ENCODE results near the gene IRAK1.

IRAK1 gene

DNA sequence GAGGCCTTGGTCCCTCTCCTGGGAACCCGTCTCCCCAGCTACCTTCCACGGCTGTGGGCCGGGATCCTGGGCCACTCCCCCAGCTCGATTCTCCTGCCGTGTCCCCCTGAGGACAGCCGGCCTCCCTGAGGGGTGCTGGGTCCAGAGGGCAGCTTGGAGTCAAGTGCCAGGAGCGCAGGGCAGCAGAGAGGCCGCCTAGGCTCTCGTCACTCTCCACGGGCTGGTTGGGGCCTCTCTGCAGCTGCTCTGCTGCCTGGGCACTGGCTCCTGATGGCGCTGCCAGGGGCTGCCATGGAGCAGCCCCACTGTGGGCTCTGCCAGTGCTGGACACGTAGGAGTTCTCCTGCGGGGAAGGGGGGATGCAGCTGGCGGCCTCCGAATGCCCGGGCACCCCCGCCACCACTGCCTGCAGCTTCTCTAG is 6.7 kb downstream of the IRAK1 start:
- ChIA-PET POLR2A (ENCODE audit: low non-redundant PET) (interaction anchor here (0.7 kb wide), 1 partner anchor 11 kb away, joined by 3 read pairs; no protein-coding TSS in a partner anchor), CTCF (interaction anchor here (0.5 to 1.4 kb wide), 7 partner anchors 11 to 116 kb away, joined by 3 to 4 read pairs (median 3); no protein-coding TSS in a partner anchor)
- TF ChIP-seq, protein P1, sequence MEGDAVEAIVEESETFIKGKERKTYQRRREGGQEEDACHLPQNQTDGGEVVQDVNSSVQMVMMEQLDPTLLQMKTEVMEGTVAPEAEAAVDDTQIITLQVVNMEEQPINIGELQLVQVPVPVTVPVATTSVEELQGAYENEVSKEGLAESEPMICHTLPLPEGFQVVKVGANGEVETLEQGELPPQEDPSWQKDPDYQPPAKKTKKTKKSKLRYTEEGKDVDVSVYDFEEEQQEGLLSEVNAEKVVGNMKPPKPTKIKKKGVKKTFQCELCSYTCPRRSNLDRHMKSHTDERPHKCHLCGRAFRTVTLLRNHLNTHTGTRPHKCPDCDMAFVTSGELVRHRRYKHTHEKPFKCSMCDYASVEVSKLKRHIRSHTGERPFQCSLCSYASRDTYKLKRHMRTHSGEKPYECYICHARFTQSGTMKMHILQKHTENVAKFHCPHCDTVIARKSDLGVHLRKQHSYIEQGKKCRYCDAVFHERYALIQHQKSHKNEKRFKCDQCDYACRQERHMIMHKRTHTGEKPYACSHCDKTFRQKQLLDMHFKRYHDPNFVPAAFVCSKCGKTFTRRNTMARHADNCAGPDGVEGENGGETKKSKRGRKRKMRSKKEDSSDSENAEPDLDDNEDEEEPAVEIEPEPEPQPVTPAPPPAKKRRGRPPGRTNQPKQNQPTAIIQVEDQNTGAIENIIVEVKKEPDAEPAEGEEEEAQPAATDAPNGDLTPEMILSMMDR (conservative IDR thresholded peaks at IDR 0.05; ENCODE audit: low read depth) = no peak
- no peak for DNase-seq (ENCODE audit: low spot score)
- H3K27ac ChIP-seq = peak overlapping the region; percentile 54

DNA sequence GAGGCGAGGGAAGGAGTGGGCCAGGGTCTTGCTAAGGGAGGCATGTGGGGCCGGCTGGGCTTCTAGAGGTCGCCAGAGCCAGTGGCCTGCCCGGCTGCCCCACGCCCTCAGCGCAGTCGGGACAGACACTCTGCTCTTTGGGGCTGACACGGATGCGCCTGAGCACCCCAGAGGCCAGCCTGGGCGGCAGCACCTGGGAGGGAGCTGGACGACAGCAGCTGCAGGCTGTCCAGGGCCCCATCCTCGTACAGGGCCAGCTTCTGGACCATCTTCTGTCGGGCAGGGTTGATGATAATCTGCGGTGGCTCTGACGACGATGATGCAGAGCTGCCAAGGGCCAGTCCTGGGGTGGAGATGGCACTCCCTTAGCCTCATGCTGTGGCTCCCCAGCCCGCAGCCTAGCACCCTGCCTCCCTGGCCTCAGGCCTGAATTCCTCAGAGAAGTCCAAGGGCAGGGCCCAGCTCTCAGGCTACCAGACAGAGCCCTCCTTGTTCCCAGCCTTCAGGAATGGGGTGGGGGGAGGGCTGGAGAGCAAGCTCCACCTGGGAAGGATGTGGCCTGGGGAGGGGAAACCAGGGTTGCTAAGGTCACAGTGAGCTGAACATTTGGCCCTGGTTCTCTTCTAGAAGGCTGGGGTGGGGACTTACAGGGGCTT is 7.2 kb downstream of the IRAK1 start:
- DNase-seq (ENCODE audit: low spot score) = no peak
- peak overlapping the region; percentile 54 for H3K27ac ChIP-seq
- TF ChIP-seq, protein P1 (conservative IDR thresholded peaks at IDR 0.05; ENCODE audit: low read depth) = no peak
- POLR2A ChIA-PET (ENCODE audit: low non-redundant PET) = interaction anchor here (0.7 kb wide), 1 partner anchor 11 kb away, joined by 3 read pairs; no protein-coding TSS in a partner anchor
- CTCF ChIA-PET = interaction anchor here (0.6 to 1.4 kb wide), 5 partner anchors 10 to 116 kb away, joined by 3 to 4 read pairs (median 3); no protein-coding TSS in a partner anchor

DNA sequence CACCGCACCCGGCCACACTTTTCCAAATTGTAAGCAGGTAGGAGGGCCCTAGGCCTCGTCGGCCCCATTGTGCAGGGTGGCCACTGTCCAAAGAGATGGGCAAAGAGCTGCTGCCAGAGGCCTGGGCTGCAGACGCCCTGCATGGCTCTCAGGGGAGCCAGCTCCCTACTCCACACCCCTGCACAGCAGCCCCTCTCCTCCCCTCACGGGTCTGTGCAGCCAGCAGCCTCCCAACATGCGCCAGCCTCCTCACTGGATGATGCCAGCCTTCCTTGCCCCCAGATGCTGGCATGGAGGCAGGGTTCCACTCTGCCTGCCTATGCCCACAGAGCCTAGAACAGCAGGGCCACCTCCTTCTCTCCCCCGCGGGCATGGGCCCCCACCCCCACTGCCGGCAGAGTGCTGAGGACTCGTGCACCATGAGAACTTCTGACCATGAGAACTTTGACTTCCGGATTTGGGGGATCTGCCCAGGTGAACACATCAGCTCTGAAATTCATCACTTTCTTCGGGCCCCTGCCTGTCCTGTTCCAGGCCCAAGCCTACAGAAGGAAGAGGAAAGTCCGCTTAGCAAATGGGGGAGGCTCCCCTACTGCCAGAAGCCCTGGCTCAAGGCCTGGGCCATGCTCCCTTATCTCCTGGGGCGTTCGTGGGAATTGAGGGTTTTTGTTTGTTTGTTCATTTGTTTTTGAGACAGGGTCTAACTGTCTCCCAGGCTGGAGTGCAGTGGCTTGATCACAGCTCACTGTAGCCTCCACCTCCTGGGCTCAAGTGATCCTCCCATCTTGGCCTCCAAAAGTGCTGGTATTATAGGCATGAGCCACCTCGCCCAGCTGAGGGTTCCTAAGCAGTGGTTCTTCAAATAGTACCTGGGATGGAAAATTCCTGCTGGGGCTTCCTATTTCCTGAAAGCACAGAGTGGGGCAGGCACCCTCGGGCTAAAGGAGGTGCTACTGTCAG is 8.0 kb downstream of the IRAK1 start:
- peak overlapping the region; percentile 54 for H3K27ac ChIP-seq
- POLR2A ChIA-PET (ENCODE audit: low non-redundant PET) = no interaction called here

DNA sequence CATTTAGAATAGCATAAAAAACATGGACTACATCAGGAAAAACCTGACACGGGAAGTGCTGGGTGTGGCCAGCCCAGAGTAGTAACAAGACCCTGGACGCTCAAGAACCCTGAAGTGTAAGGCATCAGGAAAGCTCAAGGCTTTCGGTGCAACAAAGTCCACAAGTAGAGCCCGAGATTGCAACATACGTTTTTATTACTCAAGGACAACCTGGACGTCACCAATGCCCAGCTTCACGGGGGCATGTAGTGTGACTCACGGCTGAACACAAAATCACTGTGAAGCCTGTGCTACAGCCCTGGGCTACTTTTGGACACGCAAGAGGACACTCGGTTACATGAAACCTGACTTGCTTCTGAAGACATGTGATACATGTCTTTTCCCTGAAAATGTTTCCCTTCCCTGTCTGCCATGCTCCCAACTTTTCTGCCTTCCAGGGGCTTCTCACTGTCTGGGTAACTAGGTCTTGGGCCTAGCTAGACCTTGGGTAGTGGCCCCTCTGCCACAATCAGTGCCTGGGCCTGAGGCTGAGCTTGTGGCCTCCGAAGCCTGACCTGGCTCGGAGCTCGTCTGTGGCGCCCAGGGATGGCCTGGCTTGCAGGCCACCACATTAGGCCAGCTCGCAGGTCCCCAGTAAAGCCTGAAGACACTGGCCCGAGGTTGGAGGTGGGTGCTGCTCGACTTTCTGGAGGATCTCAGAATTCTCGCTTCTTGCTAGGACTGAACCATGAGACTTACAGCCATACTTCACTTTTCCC is 9.2 kb downstream of the IRAK1 start:
- DNase-seq (ENCODE audit: low spot score) = peak; percentile 30
- TF ChIP-seq, protein P1 (conservative IDR thresholded peaks at IDR 0.05; ENCODE audit: low read depth) = no peak
- H3K27ac ChIP-seq = peak overlapping the region; percentile 54
- ChIA-PET CTCF (no interaction called here), POLR2A (ENCODE audit: low non-redundant PET) (no interaction called here)

More for the DNA sequence above, 8.0 kb downstream of the IRAK1 start:
- DNase-seq (ENCODE audit: low spot score) = no peak
- CTCF ChIA-PET = no interaction called here
- TF ChIP-seq, protein P1 (conservative IDR thresholded peaks at IDR 0.05; ENCODE audit: low read depth) = no peak

DNA sequence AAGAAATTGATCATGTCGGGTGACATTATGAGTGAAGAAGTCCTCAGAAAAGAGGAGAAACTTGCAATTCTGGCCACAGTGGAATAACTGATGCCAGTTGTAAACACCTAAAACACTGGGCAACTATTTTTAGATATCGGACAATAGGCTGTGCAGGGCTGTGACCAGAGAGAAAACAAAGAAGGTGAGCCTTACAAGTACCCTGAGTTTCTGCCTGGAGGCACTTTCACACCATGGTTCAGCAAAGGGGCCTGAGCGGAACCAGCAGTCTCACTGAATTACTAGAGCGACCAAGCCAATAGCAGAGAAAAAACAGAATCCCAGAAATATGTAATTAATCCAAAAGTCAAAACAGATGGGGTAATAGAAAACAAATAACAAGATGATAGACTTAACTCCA is 11.2 kb downstream of the IRAK1 start:
- CTCF ChIA-PET = no interaction called here
- POLR2A ChIA-PET (ENCODE audit: low non-redundant PET) = interaction anchor here (0.6 kb wide), 1 partner anchor 246 kb away, joined by 3 read pairs; no protein-coding TSS in a partner anchor
- H3K27ac ChIP-seq = peak overlapping the region; percentile 17; the same call in 1 of the 2 replicates

More for the DNA sequence above, 11.2 kb downstream of the IRAK1 start:
- TF ChIP-seq, protein P1 (conservative IDR thresholded peaks at IDR 0.05; ENCODE audit: low read depth) = no peak
- DNase-seq (ENCODE audit: low spot score) = no peak

Data from RWPE1 (cell line).